A549 (cell line): ENCODE measurements around the gene MYT1. TPM values are rescaled to one million over a fixed set of nuclear protein-coding genes. Genes with fewer than 3 reads are reported as not detected.

Experiments used
- ATAC-seq, 2 experiments: fragments of 200-7000 bp in 1 of 2; fragments of >200 bp in 1 of 2; cut with Nextera tagmentation in 1 of 2; cut with Tn5 transposase in 1 of 2; 3 replicates each; pipeline versions ENCODE4 v1.8.0 to v1.9.1; 2018 to 2020; ENCODE audit warnings: mild to moderate bottlenecking in 1 of 2, moderate library complexity in 1 of 2
- CTCF ChIA-PET: fragments of 300-600 bp; sonication (Branson Sonifier 250); formaldehyde crosslinking; extraction: SDS; loops from one replicate; lab custom pipeline; 2021; ENCODE audit warnings: antibody characterized with exemption, inconsistent platforms; lab: Yijun Ruan, JAX
- POLR2A ChIA-PET: fragments of 350-600 bp; formaldehyde crosslinking; extraction: SDS; loops from one replicate; lab custom pipeline; 2021; ENCODE audit warnings: antibody characterized with exemption, inconsistent platforms; lab: Yijun Ruan, JAX
- DNase-seq, 2 experiments: peaks; one replicate each; pipeline versions ENCODE4 v3.0.0 to v3.0.0-alpha.2; 2011 to 2016; ENCODE audit warnings: low read depth in 1 of 2, low spot score in 1 of 2
- FAIRE-seq: peaks from 2 replicates; lab custom pipeline; 2011; peaks lifted over from hg19 to GRCh38; lab: Jason Lieb, UNC
- H3K27ac ChIP-seq, 2 experiments: fragments of >200 bp; sonication (Bioruptor Twin); formaldehyde crosslinking; 3 replicates each; pipeline ENCODE4 v1.5.1; 2016 to 2017
- H3K4me1 ChIP-seq: fragments of >200 bp; sonication (Bioruptor Twin); formaldehyde crosslinking; 3 replicates; pipeline ENCODE4 v1.6.1; 2016
- H3K4me2 ChIP-seq: fragments of >200 bp; sonication (Bioruptor Twin); formaldehyde crosslinking; 3 replicates; pipeline ENCODE4 v1.6.1; 2016
- H3K4me3 ChIP-seq: fragments of >200 bp; sonication (Bioruptor Twin); formaldehyde crosslinking; 3 replicates; pipeline ENCODE4 v1.5.1; 2016
- H3K9me3 ChIP-seq: fragments of >200 bp; sonication (Bioruptor Twin); formaldehyde crosslinking; 3 replicates; pipeline ENCODE4 v1.6.1; 2016
- BHLHE40 ChIP-seq: IDR thresholded peaks from 2 replicates; pipeline ENCODE4 v1.6.1; 2012; ENCODE audit warnings: low read depth, low read length, inconsistent platforms
- CBX8 ChIP-seq: fragments of 200-600 bp; sonication (generic); IDR thresholded peaks from 2 replicates; pipeline ENCODE4 v1.6.1; 2016
- CHD2 ChIP-seq: fragments of 150-350 bp; IDR thresholded peaks from 2 replicates; pipeline ENCODE4 v1.6.1; 2014; ENCODE audit warnings: low read length; ENCODE audit not compliant: partially characterized antibody
- CHD4 ChIP-seq: fragments of 200-600 bp; sonication (generic); IDR thresholded peaks from 2 replicates; pipeline ENCODE4 v1.6.1; 2016; ENCODE audit warnings: antibody characterized with exemption, mild to moderate bottlenecking, borderline replicate concordance
- EHMT2 ChIP-seq: fragments of 200-600 bp; sonication (generic); IDR thresholded peaks from 2 replicates; pipeline ENCODE4 v1.6.1; 2016; ENCODE audit warnings: antibody characterized with exemption, low read depth, mild to moderate bottlenecking, moderate library complexity
- ELK1 ChIP-seq: fragments of 150-350 bp; IDR thresholded peaks from 2 replicates; pipeline ENCODE4 v1.6.1; 2014; ENCODE audit warnings: low read depth, mild to moderate bottlenecking, low read length
- EP300 ChIP-seq, 2 experiments: fragments of >200 bp; sonication (Bioruptor Twin); formaldehyde crosslinking; IDR thresholded peaks; 2 replicates in 1 of 2; 3 replicates in 1 of 2; pipeline ENCODE4 v1.6.1; 2016 to 2017
- FOSB ChIP-seq: fragments of 250-450 bp; sonication (Bioruptor Pico); IDR thresholded peaks from 2 replicates; pipeline ENCODE4 v1.5.0; 2020; ENCODE audit warnings: mild to moderate bottlenecking, moderate library complexity
- HMGXB4 ChIP-seq: fragments of 250-450 bp; sonication (Bioruptor Pico); IDR thresholded peaks from 2 replicates; pipeline ENCODE4 v1.5.0; 2021; ENCODE audit warnings: mild to moderate bottlenecking, moderate library complexity, borderline replicate concordance
- HOXA7 ChIP-seq: fragments of 250-450 bp; sonication (Bioruptor Pico); IDR thresholded peaks from 2 replicates; pipeline ENCODE4 v1.5.0; 2020; ENCODE audit warnings: mild to moderate bottlenecking, moderate library complexity
- JUN ChIP-seq, 2 experiments: fragments of >200 bp; sonication (Bioruptor Twin); formaldehyde crosslinking; IDR thresholded peaks; 2 replicates in 1 of 2; 3 replicates in 1 of 2; pipeline ENCODE4 v1.6.1; 2016 to 2017
- KDM5A ChIP-seq: fragments of 200-600 bp; sonication (generic); IDR thresholded peaks from 2 replicates; pipeline ENCODE4 v1.6.1; 2016; ENCODE audit warnings: antibody characterized with exemption, mild to moderate bottlenecking
- POLR2A ChIP-seq: IDR thresholded peaks from 2 replicates; pipeline ENCODE4 v1.6.1; 2012; ENCODE audit warnings: mild to moderate bottlenecking, low read length
- POLR2AphosphoS2 ChIP-seq: conservative IDR thresholded peaks from 2 replicates; pipeline ENCODE4 v1.6.1; 2012; ENCODE audit warnings: low read length, improper control_type of control experiment, inconsistent platforms
- RAD21 ChIP-seq, 2 experiments: fragments of >200 bp in 1 of 2; sonication (Bioruptor Twin) in 1 of 2; formaldehyde crosslinking in 1 of 2; IDR thresholded peaks in 1 of 2; conservative IDR thresholded peaks in 1 of 2; 2 replicates in 1 of 2; 3 replicates in 1 of 2; pipeline ENCODE4 v1.6.1; 2012 to 2018; ENCODE audit warnings: inconsistent platforms in 1 of 2
- RCOR1 ChIP-seq: fragments of 150-350 bp; IDR thresholded peaks from 2 replicates; pipeline ENCODE4 v1.6.1; 2014; ENCODE audit warnings: antibody characterized with exemption, low read length, low read depth
- REST ChIP-seq: fragments of 200-600 bp; sonication (generic); IDR thresholded peaks from 2 replicates; pipeline ENCODE4 v1.6.1; 2016; ENCODE audit warnings: antibody characterized with exemption, mild to moderate bottlenecking, moderate library complexity
- RNF2 ChIP-seq: fragments of 200-600 bp; sonication (generic); IDR thresholded peaks from 2 replicates; pipeline ENCODE4 v1.6.1; 2016; ENCODE audit warnings: low read depth, mild to moderate bottlenecking, antibody characterized with exemption, moderate library complexity, borderline replicate concordance
- TFCP2L1 ChIP-seq: fragments of 250-450 bp; sonication (Bioruptor Pico); IDR thresholded peaks from 2 replicates; pipeline ENCODE4 v1.5.0; 2021; ENCODE audit warnings: mild to moderate bottlenecking
- TP53 ChIP-seq: fragments of 250-450 bp; sonication (Bioruptor Pico); IDR thresholded peaks from 2 replicates; pipeline ENCODE4 v1.5.0; 2021; ENCODE audit warnings: mild to moderate bottlenecking, moderate library complexity
- WGBS: methylation state at CpG from one replicate; pipeline ENCODE4 v1.1.6; 2017; ENCODE audit errors: missing lambda C conversion rate; 5-methylcytosine and 5-hydroxymethylcytosine counted together
- polyA plus RNA-seq, 4 experiments: library from polyadenylated mRNA; depleted of rRNA in 3 of 4; stranded (reverse); fragments of >200 nt; fragmentation: RNase III in 1 of 4; extraction: RNeasy Plus Mini Kit Qiagen cat#74134 plus additional on column Dnase treatment in 1 of 4; gene quantifications; 2 replicates in 3 of 4; 3 replicates in 1 of 4; pipeline ENCODE4 v1.2.3, GENCODE V29; 2011 to 2017

Gene MYT1
- polyA plus RNA-seq, 2 of the 4 experiments (the other 2 are of a cell fraction), result 0.21 to 0.22 TPM

- TF ChIP-seq HMGXB4 (no peak), TP53 (no peak), BHLHE40 (no peak), FOSB (no peak), RNF2 (no peak), REST (no peak)
These were observed 67.6 kb downstream of the MYT1 start (continued) for GRCh38 chr20:64231621-64232550.

- TF ChIP-seq ELK1 (no peak), CHD4 (no peak), EHMT2 (no peak), RCOR1 (no peak), TFCP2L1 (CRISPR knock-in tag) (no peak), CBX8 (no peak), JUN (IDR thresholded peaks at IDR 0.05) (no peak), POLR2AphosphoS2 (no peak), EP300 (IDR thresholded peaks at IDR 0.05) (no peak), CHD2 (no peak), RNF2 (no peak), KDM5A (no peak), POLR2A (no peak), HOXA7 (no peak), RAD21 (conservative IDR thresholded peaks at IDR 0.05 in 1 of 2, IDR thresholded peaks at IDR 0.05 in 1 of 2) (no peak)
- TF ChIP-seq, all 56 proteins: peak for 0
- FAIRE-seq (no peak), ATAC-seq (no peak), DNase-seq (peak in 1 of 2 experiments; percentile 13)
- POLR2A ChIA-PET, result no interaction called here
- H3K4me1 ChIP-seq, result no peaks in the 10 kb centered on the region
- H3K4me2 ChIP-seq, result no peak overlapping the region
- H3K27ac ChIP-seq, result no peak overlapping the region
- no peaks in the 10 kb centered on the region for H3K9me3 ChIP-seq
- CTCF ChIA-PET, result no interaction called here
- no peak overlapping the region for H3K4me3 ChIP-seq
- WGBS, result 69% methylated on average over 3 of the region's 3 CpGs
These were observed 68.5 kb downstream of the MYT1 start for GRCh38 chr20:64232794-64233193.
